Cardiac muscle cell (in vitro differentiated cells and primary cell): ENCODE results near the gene ST7L. TPM values are rescaled to one million over a fixed set of nuclear protein-coding genes. Genes with fewer than 3 reads are reported as not detected.

Experiments used
- DNase-seq, 2 donors: peaks; one replicate each; pipeline versions ENCODE4 v3.0.0 to v3.0.0-alpha.2; 2010 to 2017; ENCODE audit warnings: low read depth in 1 of 2, low spot score in 1 of 2
- H3K27ac ChIP-seq: fragments of 200-600 bp; sonication (generic); 2 replicates; pipeline ENCODE4 v1.5.1; 2016
- H3K27me3 ChIP-seq: fragments of 200-600 bp; sonication (generic); 2 replicates; pipeline ENCODE4 v1.6.0; 2016; ENCODE audit warnings: control low read depth
- H3K36me3 ChIP-seq: fragments of 200-600 bp; sonication (generic); 2 replicates; pipeline ENCODE4 v1.5.1; 2016; ENCODE audit warnings: control low read depth
- H3K4me1 ChIP-seq: fragments of 200-600 bp; sonication (generic); 2 replicates; pipeline ENCODE4 v1.8.1; 2017; ENCODE audit warnings: low read depth, mild to moderate bottlenecking, mixed run types
- H3K4me3 ChIP-seq: fragments of 200-600 bp; sonication (generic); 2 replicates; pipeline ENCODE4 v1.5.1; 2016; ENCODE audit warnings: mild to moderate bottlenecking
- H3K9me3 ChIP-seq: fragments of 200-600 bp; sonication (generic); 2 replicates; pipeline ENCODE4 v1.5.1; 2017; ENCODE audit warnings: low read depth, mild to moderate bottlenecking, control low read depth
- CTCF ChIP-seq: IDR thresholded peaks from 2 replicates; pipeline ENCODE4 v1.5.1; 2012; ENCODE audit warnings: low read depth, mild to moderate bottlenecking, low read length
- polyA plus RNA-seq: library from polyadenylated mRNA; unstranded; fragments of >200 nt; fragmentation: Nextera tagmentation; extraction: Ambion mirVana; gene quantifications from 2 replicates; pipeline ENCODE4 v1.2.1, GENCODE V29; 2016
- total RNA-seq: library from RNA; depleted of rRNA; stranded (reverse); fragments of >200 nt; gene quantifications from 2 replicates; pipeline ENCODE4 v1.2.3, GENCODE V29; 2016

ST7L gene
- total and polyA plus RNA-seq, 2 experiments from 2014 or later: 19.7 to 26.6 TPM

GRCh38 chr1:112506731-112507130, 112.2 kb downstream of the ST7L start:
- no peaks in the 10 kb centered on the region for H3K4me1 ChIP-seq
- H3K4me3 ChIP-seq: no peak overlapping the region
- no peaks in the 10 kb centered on the region for H3K36me3 ChIP-seq

GRCh38 chr1:112506306-112506705, 112.6 kb downstream of the ST7L start:
- no peak for TF ChIP-seq CTCF
- H3K4me1 ChIP-seq: no peaks in the 10 kb centered on the region

More at GRCh38 chr1:112506731-112507130, 112.2 kb downstream of the ST7L start:
- Histone ChIP-seq H3K27ac (no peak overlapping the region), H3K27me3 (peaks cover 84% of the 10 kb centered on the region), H3K9me3 (no peaks in the 10 kb centered on the region)
- no peak for TF ChIP-seq CTCF
- DNase-seq: no peak

GRCh38 chr1:112505878-112506277, 113.1 kb downstream of the ST7L start:
- no peak for TF ChIP-seq CTCF
- Histone ChIP-seq H3K27ac (no peak overlapping the region), H3K9me3 (no peaks in the 10 kb centered on the region), H3K4me1 (no peaks in the 10 kb centered on the region), H3K36me3 (no peaks in the 10 kb centered on the region), H3K4me3 (no peak overlapping the region), H3K27me3 (peaks cover 84% of the 10 kb centered on the region)
- no peak for DNase-seq

More at GRCh38 chr1:112506306-112506705, 112.6 kb downstream of the ST7L start:
- no peaks in the 10 kb centered on the region for H3K36me3 ChIP-seq
- no peak overlapping the region for H3K4me3 ChIP-seq
- no peak for DNase-seq
- peaks cover 84% of the 10 kb centered on the region for H3K27me3 ChIP-seq
- H3K27ac ChIP-seq: no peak overlapping the region
- H3K9me3 ChIP-seq: no peaks in the 10 kb centered on the region

GRCh38 chr1:112505400-112505785, 113.5 kb downstream of the ST7L start:
- H3K27me3 ChIP-seq: peaks cover 84% of the 10 kb centered on the region
- no peaks in the 10 kb centered on the region for H3K4me1 ChIP-seq
- TF ChIP-seq CTCF: no peak
- H3K4me3 ChIP-seq: no peak overlapping the region
- DNase-seq: peak in 1 of 2 donors; percentile 34
- H3K36me3 ChIP-seq: no peaks in the 10 kb centered on the region
- no peak overlapping the region for H3K27ac ChIP-seq
- no peaks in the 10 kb centered on the region for H3K9me3 ChIP-seq

- Histone ChIP-seq H3K27me3 (peaks cover 84% of the 10 kb centered on the region), H3K4me3 (no peak overlapping the region), H3K27ac (no peak overlapping the region), H3K9me3 (no peaks in the 10 kb centered on the region), H3K4me1 (no peaks in the 10 kb centered on the region), H3K36me3 (no peaks in the 10 kb centered on the region)
- no peak for TF ChIP-seq CTCF
- DNase-seq: no peak
These were observed 114.1 kb downstream of the ST7L start for GRCh38 chr1:112504661-112505399.
